ENCODE results near the gene KLC4.
A peak's percentile ranks its signal among the peaks of the same experiment; 100 is the strongest.
"Not testable (repeated sequence)": the region's sequence is repeated elsewhere in the genome, so short reads cannot be mapped to it uniquely, and the experiment has no call there.

KLC4 gene

GRCh38 chr6:43037197-43037596, 22.2 kb upstream of the KLC4 start:
- DNase-seq: no peak

DNA sequence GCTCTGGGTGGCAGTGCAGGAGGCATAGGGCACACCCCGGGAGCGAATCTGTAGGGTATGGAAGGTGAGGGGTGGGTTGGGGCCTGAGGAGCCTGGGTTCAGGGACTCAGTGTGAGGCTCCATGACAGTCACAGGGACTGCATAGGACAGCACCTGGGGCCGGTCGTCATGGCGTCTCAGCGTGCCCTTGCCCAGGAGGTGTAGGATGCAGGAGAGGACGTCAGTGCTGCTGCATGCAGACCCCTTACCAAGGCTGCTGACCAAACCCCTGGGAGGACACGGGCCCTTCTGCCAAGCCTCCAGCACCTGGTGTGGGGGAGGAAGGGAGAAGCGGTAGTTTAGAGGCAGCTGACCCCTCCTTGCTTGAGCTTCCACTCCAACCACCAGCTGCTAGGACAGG, 21.7 kb upstream of the KLC4 start:
- no peak for DNase-seq

GRCh38 chr6:43038727-43039126, 20.7 kb upstream of the KLC4 start:
- no peak for DNase-seq

DNA sequence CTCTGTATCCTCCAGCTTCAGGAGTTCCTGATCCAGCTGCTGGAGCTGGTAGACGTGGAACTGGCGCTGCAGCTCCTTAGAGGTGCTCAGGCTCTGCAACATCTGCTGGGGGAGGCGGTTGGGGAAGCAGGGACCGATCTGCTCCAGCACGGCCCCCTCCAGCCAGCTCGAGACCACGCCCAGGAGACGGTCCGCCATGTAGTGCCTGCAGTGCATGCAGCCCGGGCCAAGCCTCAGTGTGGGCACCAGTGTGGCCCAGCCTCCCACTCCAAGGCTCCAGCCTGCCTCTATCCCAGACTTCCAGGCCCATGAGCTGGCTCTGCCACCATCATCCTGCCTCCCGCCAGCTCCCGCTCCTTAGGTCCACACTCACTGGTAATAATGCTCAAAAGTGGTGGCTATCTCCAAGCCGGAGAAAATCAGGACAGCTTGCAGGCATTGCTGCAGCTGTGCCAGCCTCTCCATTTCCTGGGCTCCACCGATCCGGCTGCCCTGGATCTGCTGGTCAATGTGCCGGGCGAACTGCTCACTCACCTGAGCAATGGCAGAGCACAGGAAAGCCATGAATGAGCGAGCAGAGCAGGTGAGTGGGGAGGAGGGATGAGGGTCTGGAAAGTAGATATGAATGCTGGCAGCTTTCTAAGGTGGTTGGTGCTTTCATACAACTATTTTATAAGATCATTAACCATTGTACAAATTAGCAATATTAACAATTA, 18.7 kb upstream of the KLC4 start:
- no peak for DNase-seq

- DNase-seq: not testable (repeated sequence)
Measured at GRCh38 chr6:43041475-43041874, 18.0 kb upstream of the KLC4 start.

DNA sequence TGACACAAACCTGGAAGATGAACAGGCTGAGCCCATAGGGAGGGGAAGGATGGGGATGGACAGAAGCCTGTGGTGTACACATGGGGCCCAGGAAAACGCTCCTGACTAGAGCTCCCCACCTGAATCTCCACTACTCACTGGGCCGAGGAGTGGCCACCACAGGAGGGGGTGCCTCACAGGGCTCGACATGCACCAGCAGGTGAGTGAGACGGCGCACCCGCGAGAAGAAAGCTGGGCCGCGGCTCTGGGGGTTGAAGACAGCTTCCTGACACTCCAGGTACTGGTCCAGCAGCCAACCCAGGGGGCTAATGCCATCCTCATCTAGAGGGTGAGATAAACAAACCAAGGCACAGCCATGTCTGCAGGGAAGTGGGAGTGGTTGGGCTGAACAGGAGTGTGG, 16.1 kb upstream of the KLC4 start:
- no peak for DNase-seq

DNA sequence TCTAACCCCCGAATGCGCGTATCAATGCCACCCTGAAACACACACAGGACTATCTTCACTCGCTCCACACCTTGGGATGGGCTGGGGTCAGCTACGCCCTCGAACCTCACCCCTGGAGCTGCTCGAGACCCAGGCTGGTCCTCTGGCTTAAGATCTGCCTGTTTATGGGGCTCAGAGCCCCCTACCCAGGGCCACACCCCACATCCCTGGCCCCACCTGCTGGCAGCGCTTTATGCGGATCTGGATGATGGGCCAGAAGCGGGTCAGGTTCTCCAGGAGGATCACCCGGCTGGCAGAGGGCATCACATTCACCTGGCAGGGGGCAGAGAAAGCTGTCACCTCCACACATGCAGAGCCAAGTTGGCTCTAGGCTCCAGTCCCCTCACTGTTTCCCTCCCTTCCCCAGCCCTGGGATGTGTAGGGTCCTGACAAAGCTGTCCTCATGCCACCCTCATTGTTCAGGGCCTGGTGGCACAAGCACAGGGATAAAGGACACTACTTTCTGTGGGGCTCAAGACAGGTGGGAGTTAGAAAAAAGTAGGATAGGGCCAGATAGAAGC, 14.0 kb upstream of the KLC4 start:
- DNase-seq: no peak

- DNase-seq: no peak
Measured at GRCh38 chr6:43047998-43048397, 11.4 kb upstream of the KLC4 start.

DNA sequence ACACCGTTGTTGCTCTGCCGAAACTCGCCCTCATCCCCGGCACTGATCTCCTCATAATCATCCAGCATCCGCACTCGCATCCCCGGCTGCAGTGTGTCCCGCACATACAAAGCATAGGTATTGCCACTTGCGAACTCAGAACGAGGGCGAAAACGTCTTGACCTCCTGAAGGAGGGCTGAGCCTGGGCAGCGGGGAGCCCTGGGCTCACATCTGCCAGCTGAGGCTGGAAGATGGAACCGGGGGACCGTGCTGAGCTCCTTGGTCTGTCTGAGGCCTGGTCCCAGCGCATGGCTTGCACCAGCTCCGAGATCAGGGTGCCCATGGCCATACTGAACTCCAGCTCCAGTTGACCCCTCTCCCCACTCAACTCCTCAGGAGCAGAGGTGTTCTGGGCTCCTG, 8.4 kb upstream of the KLC4 start:
- no peak for DNase-seq

DNA sequence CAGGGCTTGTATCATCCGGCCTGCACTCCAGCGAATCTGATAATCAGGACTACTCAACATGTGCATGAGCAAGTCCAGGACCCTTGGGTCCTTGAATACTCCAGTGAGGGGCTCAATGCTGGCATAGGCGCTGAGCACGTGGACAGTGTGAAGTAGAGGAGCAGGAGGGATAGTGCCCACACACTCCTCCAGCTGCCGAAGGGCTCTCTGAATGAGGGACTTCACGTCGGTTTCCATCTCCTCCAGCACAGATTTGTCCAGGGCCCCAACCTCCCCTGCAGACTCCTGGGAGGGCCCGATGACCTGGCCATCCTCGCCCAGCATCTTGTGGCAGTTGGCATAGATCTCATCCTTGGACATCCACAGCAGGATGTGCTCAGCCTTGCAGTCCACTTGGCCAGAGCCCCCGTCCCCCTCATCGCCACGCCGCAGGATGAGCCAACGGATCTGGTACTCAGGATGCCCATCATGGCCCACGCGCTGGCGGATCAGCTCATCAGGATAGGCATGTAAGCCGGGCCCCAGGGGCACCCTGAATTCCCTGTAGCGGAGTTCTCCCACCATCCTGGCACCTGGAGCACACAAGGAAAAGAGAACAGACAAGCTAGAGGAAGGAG, 7.1 kb upstream of the KLC4 start:
- no peak for DNase-seq

- DNase-seq: no peak
Measured at GRCh38 chr6:43052842-43053544, 6.4 kb upstream of the KLC4 start.

DNA sequence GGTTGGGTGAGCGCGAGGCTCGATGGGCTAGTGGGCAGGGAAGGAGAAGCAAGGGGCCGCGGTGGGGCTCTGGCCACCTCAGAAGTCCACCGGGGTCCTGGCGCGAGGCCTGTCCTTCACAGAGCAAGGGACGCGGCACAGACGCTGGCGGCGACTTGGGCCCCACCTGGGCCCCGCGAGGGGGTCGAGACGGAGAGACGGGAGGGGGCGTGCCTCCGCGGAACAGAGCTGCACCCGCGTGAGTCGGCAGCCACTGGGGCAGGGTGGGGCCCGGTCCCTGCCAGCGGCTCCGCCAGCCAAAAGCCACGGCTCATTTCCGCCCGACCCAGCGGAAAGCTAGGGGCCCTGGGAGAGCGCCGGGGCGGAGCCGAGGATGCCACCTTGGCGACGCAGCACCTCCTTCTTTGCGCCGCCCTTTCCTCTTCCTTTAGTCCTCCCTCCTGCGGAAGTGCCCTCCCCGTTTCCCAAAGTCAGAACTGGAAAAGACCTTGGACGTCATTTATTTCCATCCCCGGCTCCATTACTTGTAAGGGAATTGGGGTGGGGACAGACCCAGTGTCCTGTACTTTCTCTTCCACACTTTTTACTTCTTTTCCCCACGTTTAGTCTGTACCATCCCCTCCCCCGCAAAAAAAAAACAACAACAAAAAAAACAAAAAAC, 5.8 kb upstream of the KLC4 start, which contains the start of gene CUL7:
TSS of gene CUL7 (minus strand) at position 307 of the 661 bp plus-strand sequence. CDS start 1,063 bp downstream, outside the sequence.
- peak; percentile 76 to 88 (median 82) for DNase-seq

DNA sequence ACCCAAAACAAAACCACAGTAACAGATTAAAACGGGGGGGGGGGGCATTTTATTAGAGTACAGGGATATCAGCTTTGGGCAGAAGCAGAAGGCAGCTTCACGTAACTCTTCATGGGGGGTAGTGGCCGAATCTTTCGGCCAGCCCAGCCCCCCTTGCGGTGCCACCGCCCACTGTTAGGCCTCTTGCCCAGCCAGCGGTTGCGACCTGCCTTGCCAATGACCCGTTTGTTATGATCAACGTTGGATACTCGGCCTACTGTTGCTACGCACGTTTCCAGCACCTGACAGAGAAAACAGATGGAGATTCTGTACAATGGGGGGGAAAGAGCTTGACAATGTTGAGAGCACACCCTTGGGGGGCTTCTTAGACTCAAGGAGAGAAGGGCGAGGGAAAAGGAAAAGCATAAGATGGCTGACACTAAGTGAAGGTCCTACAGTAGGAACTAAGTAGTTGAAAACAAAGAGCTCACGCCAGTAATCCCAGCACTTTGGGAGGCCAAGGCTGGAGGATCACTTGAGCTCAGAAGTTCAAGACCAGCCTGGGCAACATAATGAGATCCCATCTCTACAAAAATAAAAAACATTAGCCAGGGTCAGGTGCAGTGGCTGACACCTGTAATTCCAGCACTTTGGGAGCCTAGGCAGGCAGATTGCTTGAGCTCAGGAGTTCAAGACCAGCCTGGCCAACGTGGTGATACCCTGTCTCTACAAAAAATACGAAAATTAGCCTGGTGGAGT, 5.1 kb upstream of the KLC4 start:
- no peak for DNase-seq

GRCh38 chr6:43055966-43056365, 3.5 kb upstream of the KLC4 start:
- DNase-seq: no peak

DNA sequence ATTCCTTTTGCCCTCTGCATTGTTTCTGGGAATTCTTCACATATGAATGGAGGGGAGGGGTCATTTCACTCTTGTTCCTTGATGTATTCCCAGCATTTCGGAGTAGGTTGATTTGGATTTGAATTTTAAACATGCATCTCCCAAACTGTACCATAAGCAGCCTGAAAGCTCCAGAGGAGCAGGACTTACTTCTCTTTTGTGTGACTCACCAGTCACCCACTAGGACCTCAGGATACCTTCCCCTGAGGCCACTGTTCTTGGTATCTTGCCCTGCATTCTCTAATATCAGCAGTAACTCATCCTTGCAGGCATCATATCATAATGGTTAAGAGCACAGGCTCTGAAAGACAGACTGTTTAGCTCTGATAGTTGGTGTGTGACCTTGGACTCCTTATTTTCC, 900 bp upstream of the KLC4 start:
- no peak for DNase-seq

- DNase-seq: no peak
Measured at GRCh38 chr6:43060034-43060754, 763 bp downstream of the KLC4 start.

DNA sequence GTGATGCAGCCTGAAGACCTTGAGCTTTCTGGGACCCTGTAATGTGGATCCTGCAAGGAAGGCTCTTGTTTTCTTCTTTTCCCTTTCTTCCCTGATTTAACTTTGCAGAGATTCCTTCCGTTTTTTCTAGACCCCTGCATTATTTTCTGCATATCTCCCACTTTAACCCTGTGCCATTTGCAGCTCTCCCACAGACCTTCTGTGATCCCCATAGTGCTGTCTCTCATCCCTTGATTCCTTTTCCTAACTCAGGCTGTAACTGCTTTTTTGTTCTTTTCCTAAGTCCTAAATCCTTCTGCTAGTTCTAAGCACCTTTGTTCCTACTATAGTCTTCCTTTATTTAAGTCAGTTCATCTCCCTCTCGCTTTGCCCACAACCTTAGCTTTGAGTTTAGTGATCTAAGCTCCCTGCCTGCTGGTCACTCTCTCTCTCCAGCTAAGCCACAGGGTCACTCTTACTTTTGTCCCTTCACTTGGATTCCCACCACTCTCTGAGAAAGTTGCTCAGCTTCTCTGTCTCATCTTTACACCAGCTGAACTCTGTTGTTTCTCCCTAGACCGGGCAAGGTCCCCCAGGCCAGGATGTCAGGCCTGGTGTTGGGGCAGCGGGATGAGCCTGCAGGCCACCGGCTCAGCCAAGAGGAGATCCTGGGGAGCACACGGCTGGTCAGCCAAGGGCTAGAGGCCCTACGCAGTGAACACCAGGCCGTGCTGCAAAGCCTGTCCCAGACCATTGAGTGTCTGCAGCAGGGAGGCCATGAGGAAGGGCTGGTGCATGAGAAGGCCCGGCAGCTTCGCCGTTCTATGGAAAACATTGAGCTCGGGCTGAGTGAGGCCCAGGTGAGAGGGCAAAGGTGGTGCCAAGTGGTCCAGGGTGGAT, 1.6 kb downstream of the KLC4 start:
- no peak for DNase-seq

- DNase-seq: no peak
Measured at GRCh38 chr6:43061861-43062260, 2.4 kb downstream of the KLC4 start.

DNA sequence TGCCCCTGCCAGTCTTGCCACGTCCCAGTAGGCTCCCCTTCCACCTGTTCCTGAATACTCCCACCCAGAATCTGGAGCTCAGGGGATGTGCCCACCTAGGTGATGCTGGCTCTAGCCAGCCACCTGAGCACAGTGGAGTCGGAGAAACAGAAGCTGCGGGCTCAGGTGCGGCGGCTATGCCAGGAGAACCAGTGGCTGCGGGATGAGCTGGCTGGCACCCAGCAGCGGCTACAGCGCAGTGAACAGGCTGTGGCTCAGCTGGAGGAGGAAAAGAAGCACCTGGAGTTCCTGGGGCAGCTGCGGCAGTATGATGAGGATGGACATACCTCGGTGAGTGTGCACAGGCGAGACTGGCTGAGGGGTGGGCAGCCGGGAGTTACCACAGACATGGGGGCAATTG, 3.4 kb downstream of the KLC4 start:
- DNase-seq: no peak

- DNase-seq: no peak
Measured at GRCh38 chr6:43070028-43070632, 10.7 kb downstream of the KLC4 start.
